ENCODE results near the gene SCFD2.
A peak's percentile ranks its signal among the peaks of the same experiment; 100 is the strongest.
"Not testable (repeated sequence)": the region's sequence is repeated elsewhere in the genome, so short reads cannot be mapped to it uniquely, and the experiment has no call there.

Gene SCFD2

GRCh38 chr4:52840531-52841370 is 525.1 kb downstream of the SCFD2 start:
- Histone ChIP-seq H3K9me3 (ENCODE audit: control insufficient read depth, low read length) (no peaks in the 10 kb centered on the region), H3K27me3 (replicated peaks; ENCODE audit: control insufficient read depth, insufficient read depth, low read length) (no peaks in the 10 kb centered on the region), H3K36me3 (ENCODE audit: control insufficient read depth, insufficient read depth, low read length, severe bottlenecking) (no peaks in the 10 kb centered on the region), H3K4me3 (ENCODE audit: low read length) (no peak overlapping the region), H3K4me1 (ENCODE audit: control insufficient read depth, insufficient read depth, low read length) (peaks cover 37% of the 10 kb centered on the region), H3K9ac (ENCODE audit: low read length) (no peak overlapping the region)
- DNase-seq (ENCODE audit: low read depth): no peak

- Histone ChIP-seq H3K9me3 (ENCODE audit: control insufficient read depth, low read length) (no peaks in the 10 kb centered on the region), H3K4me1 (ENCODE audit: control insufficient read depth, insufficient read depth, low read length) (peaks cover 42% of the 10 kb centered on the region), H3K4me3 (ENCODE audit: low read length) (no peak overlapping the region), H3K9ac (ENCODE audit: low read length) (peak overlapping the region; percentile 4), H3K27me3 (replicated peaks; ENCODE audit: control insufficient read depth, insufficient read depth, low read length) (no peaks in the 10 kb centered on the region), H3K36me3 (ENCODE audit: control insufficient read depth, insufficient read depth, low read length, severe bottlenecking) (no peaks in the 10 kb centered on the region)
- no peak for DNase-seq (ENCODE audit: low read depth)
Observed at GRCh38 chr4:52838729-52839586, 526.9 kb downstream of the SCFD2 start.

GRCh38 chr4:52837716-52838558 is 527.9 kb downstream of the SCFD2 start:
- Histone ChIP-seq H3K4me1 (ENCODE audit: control insufficient read depth, insufficient read depth, low read length) (peaks cover 42% of the 10 kb centered on the region), H3K27me3 (replicated peaks; ENCODE audit: control insufficient read depth, insufficient read depth, low read length) (no peaks in the 10 kb centered on the region), H3K4me3 (ENCODE audit: low read length) (no peak overlapping the region), H3K36me3 (ENCODE audit: control insufficient read depth, insufficient read depth, low read length, severe bottlenecking) (no peaks in the 10 kb centered on the region), H3K9ac (ENCODE audit: low read length) (no peak overlapping the region), H3K9me3 (ENCODE audit: control insufficient read depth, low read length) (no peaks in the 10 kb centered on the region)
- DNase-seq (ENCODE audit: low read depth): peak; percentile 58

- H3K4me3 ChIP-seq (ENCODE audit: low read length): no peak overlapping the region
- peaks cover 39% of the 10 kb centered on the region for H3K4me1 ChIP-seq (ENCODE audit: control insufficient read depth, insufficient read depth, low read length)
- no peaks in the 10 kb centered on the region for H3K9me3 ChIP-seq (ENCODE audit: control insufficient read depth, low read length)
- no peaks in the 10 kb centered on the region for H3K27me3 ChIP-seq (replicated peaks; ENCODE audit: control insufficient read depth, insufficient read depth, low read length)
- no peak for DNase-seq (ENCODE audit: low read depth)
- no peaks in the 10 kb centered on the region for H3K36me3 ChIP-seq (ENCODE audit: control insufficient read depth, insufficient read depth, low read length, severe bottlenecking)
- no peak overlapping the region for H3K9ac ChIP-seq (ENCODE audit: low read length)
Observed at GRCh38 chr4:52836678-52837077, 529.2 kb downstream of the SCFD2 start.

GRCh38 chr4:52836120-52836519 is 529.7 kb downstream of the SCFD2 start:
- H3K27me3 ChIP-seq (replicated peaks; ENCODE audit: control insufficient read depth, insufficient read depth, low read length): no peaks in the 10 kb centered on the region
- H3K9me3 ChIP-seq (ENCODE audit: control insufficient read depth, low read length): no peaks in the 10 kb centered on the region
- no peak overlapping the region for H3K9ac ChIP-seq (ENCODE audit: low read length)
- peaks cover 37% of the 10 kb centered on the region for H3K4me1 ChIP-seq (ENCODE audit: control insufficient read depth, insufficient read depth, low read length)
- no peak overlapping the region for H3K4me3 ChIP-seq (ENCODE audit: low read length)
- DNase-seq (ENCODE audit: low read depth): no peak
- no peaks in the 10 kb centered on the region for H3K36me3 ChIP-seq (ENCODE audit: control insufficient read depth, insufficient read depth, low read length, severe bottlenecking)

- peaks cover 37% of the 10 kb centered on the region for H3K4me1 ChIP-seq (ENCODE audit: control insufficient read depth, insufficient read depth, low read length)
- not testable (repeated sequence) for H3K9me3 ChIP-seq (ENCODE audit: control insufficient read depth, low read length); H3K9ac ChIP-seq (ENCODE audit: low read length); H3K36me3 ChIP-seq (ENCODE audit: control insufficient read depth, insufficient read depth, low read length, severe bottlenecking); H3K4me3 ChIP-seq (ENCODE audit: low read length); H3K27me3 ChIP-seq (replicated peaks; ENCODE audit: control insufficient read depth, insufficient read depth, low read length); DNase-seq (ENCODE audit: low read depth)
Observed at GRCh38 chr4:52834641-52835456, 531.0 kb downstream of the SCFD2 start.

- H3K4me1 ChIP-seq (ENCODE audit: control insufficient read depth, insufficient read depth, low read length): peaks cover 29% of the 10 kb centered on the region
- peak; percentile 20 for DNase-seq (ENCODE audit: low read depth)
- no peaks in the 10 kb centered on the region for H3K9me3 ChIP-seq (ENCODE audit: control insufficient read depth, low read length)
- H3K27me3 ChIP-seq (replicated peaks; ENCODE audit: control insufficient read depth, insufficient read depth, low read length): no peaks in the 10 kb centered on the region
- H3K36me3 ChIP-seq (ENCODE audit: control insufficient read depth, insufficient read depth, low read length, severe bottlenecking): no peaks in the 10 kb centered on the region
- no peak overlapping the region for H3K9ac ChIP-seq (ENCODE audit: low read length)
- no peak overlapping the region for H3K4me3 ChIP-seq (ENCODE audit: low read length)
Observed at GRCh38 chr4:52833941-52834525, 531.8 kb downstream of the SCFD2 start.

- H3K36me3 ChIP-seq (ENCODE audit: control insufficient read depth, insufficient read depth, low read length, severe bottlenecking): no peaks in the 10 kb centered on the region
- no peaks in the 10 kb centered on the region for H3K9me3 ChIP-seq (ENCODE audit: control insufficient read depth, low read length)
- DNase-seq (ENCODE audit: low read depth): peak; percentile 22
- H3K4me3 ChIP-seq (ENCODE audit: low read length): no peak overlapping the region
- no peak overlapping the region for H3K9ac ChIP-seq (ENCODE audit: low read length)
- no peaks in the 10 kb centered on the region for H3K27me3 ChIP-seq (replicated peaks; ENCODE audit: control insufficient read depth, insufficient read depth, low read length)
- H3K4me1 ChIP-seq (ENCODE audit: control insufficient read depth, insufficient read depth, low read length): peaks cover 19% of the 10 kb centered on the region
Observed at GRCh38 chr4:52825460-52826090, 540.3 kb downstream of the SCFD2 start.

- Histone ChIP-seq H3K9me3 (ENCODE audit: control insufficient read depth, low read length) (no peaks in the 10 kb centered on the region), H3K36me3 (ENCODE audit: control insufficient read depth, insufficient read depth, low read length, severe bottlenecking) (no peaks in the 10 kb centered on the region), H3K4me1 (ENCODE audit: control insufficient read depth, insufficient read depth, low read length) (peaks cover 19% of the 10 kb centered on the region), H3K27me3 (replicated peaks; ENCODE audit: control insufficient read depth, insufficient read depth, low read length) (no peaks in the 10 kb centered on the region), H3K9ac (ENCODE audit: low read length) (no peak overlapping the region), H3K4me3 (ENCODE audit: low read length) (no peak overlapping the region)
- peak; percentile 81 for DNase-seq (ENCODE audit: low read depth)
Observed at GRCh38 chr4:52824603-52825459, 541.0 kb downstream of the SCFD2 start.
